HCT116 (cell line): ENCODE data around the gene KCNA3. TPM values are rescaled to one million over a fixed set of nuclear protein-coding genes. Genes with fewer than 3 reads are reported as not detected.

Source experiments
- ATAC-seq: fragments of 200-7000 bp; cut with Tn5 transposase; 2 replicates; pipeline ENCODE4 v1.9.1; 2020; ENCODE audit warnings: mild to moderate bottlenecking, moderate library complexity
- BruUV-seq: library from RNA; stranded (reverse); fragments of 400-500 nt; replicated peaks from 2 replicates; lab custom pipeline; 2021; lab: Mats Ljungman, UMichigan
- CTCF ChIA-PET: fragments of 300-600 bp; sonication (Branson Sonifier 250); formaldehyde crosslinking; loops from one replicate; lab custom pipeline; 2021; ENCODE audit warnings: antibody characterized with exemption; lab: Charles Lee
- POLR2A ChIA-PET: fragments of 300-600, 350-600 bp; sonication (Branson Sonifier 250); formaldehyde crosslinking; loops from one replicate; lab custom pipeline; 2021; ENCODE audit warnings: antibody characterized with exemption; lab: Charles Lee
- RAD21 ChIA-PET, 2 experiments: fragments of 300-600 bp; sonication (Branson Sonifier 250); formaldehyde crosslinking; loops; one replicate each; lab custom pipeline; 2023; ENCODE audit warnings: low total read pairs in 2 of 2; ENCODE audit not compliant: uncharacterized antibody in 2 of 2, unreplicated experiment in 2 of 2, low non-redundant PET in 1 of 2; lab: Charles Lee
- DNase-seq: peaks from one replicate; pipeline ENCODE4 v3.0.0-alpha.2; 2010; ENCODE audit warnings: low read depth, low spot score
- H2AFZ ChIP-seq: fragments of 200-600 bp; shearing (Covaris generic), sonication (generic); 2 replicates; pipeline ENCODE4 v1.6.1; 2017; ENCODE audit warnings: low read depth, mixed run types, mixed read lengths, antibody characterized with exemption, low read length; ENCODE audit not compliant: poor library complexity, severe bottlenecking
- H3K27ac ChIP-seq: 2 replicates; pipeline ENCODE4 v1.5.1; 2012; ENCODE audit warnings: low read depth, low read length
- H3K27me3 ChIP-seq: fragments of 200-600 bp; sonication (generic); 2 replicates; pipeline ENCODE4 v1.6.1; 2016; ENCODE audit warnings: mixed run types, low read length, mixed read lengths; ENCODE audit not compliant: insufficient read depth
- H3K36me3 ChIP-seq, 2 experiments: fragments of 200-500 bp in 1 of 2; fragments of 200-600 bp in 1 of 2; sonication (Bioruptor generic) in 1 of 2; sonication (generic) in 1 of 2; 2 replicates each; pipeline versions ENCODE4 v1.5.1 to v1.6.1; 2014 to 2016; ENCODE audit warnings: low read length in 2 of 2, inconsistent platforms in 1 of 2, mixed read lengths in 1 of 2, mixed run types in 1 of 2; ENCODE audit not compliant: insufficient read depth in 2 of 2, control insufficient read depth in 1 of 2
- H3K4me1 ChIP-seq, 2 experiments: fragments of 200-600 bp in 1 of 2; sonication (generic) in 1 of 2; 2 replicates each; pipeline versions ENCODE4 v1.5.1 to v1.6.1; 2012 to 2017; ENCODE audit warnings: low read length in 2 of 2, inconsistent platforms in 1 of 2, mild to moderate bottlenecking in 1 of 2, mixed read lengths in 1 of 2, mixed run types in 1 of 2, moderate library complexity in 1 of 2; ENCODE audit not compliant: insufficient read depth in 2 of 2, control insufficient read depth in 1 of 2
- H3K4me2 ChIP-seq: fragments of 200-600 bp; sonication (generic); 2 replicates; pipeline ENCODE4 v1.6.1; 2017; ENCODE audit warnings: mixed run types, low read length, mixed read lengths
- H3K4me3 ChIP-seq, 2 experiments: fragments of 200-600 bp in 1 of 2; sonication (generic) in 1 of 2; replicated peaks in 1 of 2; 2 replicates each; pipeline ENCODE4 v1.5.1; 2011 to 2016; ENCODE audit warnings: low read length in 2 of 2, control low read depth in 1 of 2, low read depth in 1 of 2, mild to moderate bottlenecking in 1 of 2, mixed read lengths in 1 of 2, mixed run types in 1 of 2
- H3K79me2 ChIP-seq: fragments of 200-600 bp; sonication (generic); 2 replicates; pipeline ENCODE4 v1.6.1; 2017; ENCODE audit warnings: mild to moderate bottlenecking, mixed run types, low read length, moderate library complexity, mixed read lengths; ENCODE audit not compliant: insufficient read depth
- H3K9ac ChIP-seq: fragments of 200-600 bp; sonication (generic); 2 replicates; pipeline ENCODE4 v1.6.1; 2016; ENCODE audit warnings: low read length, mixed read lengths
- H3K9me2 ChIP-seq: fragments of 200-600 bp; sonication (generic), shearing (Covaris generic); 2 replicates; pipeline ENCODE4 v1.6.1; 2017; ENCODE audit warnings: mixed run types, mild to moderate bottlenecking, moderate library complexity; ENCODE audit not compliant: insufficient read depth
- H3K9me3 ChIP-seq, 2 experiments: fragments of 200-500 bp in 1 of 2; fragments of 200-600 bp in 1 of 2; sonication (Bioruptor generic) in 1 of 2; sonication (generic) in 1 of 2; 2 replicates each; pipeline ENCODE4 v1.6.1; 2014 to 2017; ENCODE audit warnings: low read length in 2 of 2, mixed read lengths in 2 of 2, inconsistent platforms in 1 of 2, low read depth in 1 of 2, mild to moderate bottlenecking in 1 of 2, mixed run types in 1 of 2, moderate library complexity in 1 of 2; ENCODE audit not compliant: control insufficient read depth in 1 of 2, insufficient read depth in 1 of 2
- H4K20me1 ChIP-seq: fragments of 200-600 bp; sonication (generic), shearing (Covaris generic); 2 replicates; pipeline ENCODE4 v1.6.1; 2017; ENCODE audit warnings: mixed run types, mild to moderate bottlenecking, moderate library complexity; ENCODE audit not compliant: insufficient read depth
- CTCF ChIP-seq, 3 experiments: fragments of 200-600 bp in 1 of 3; sonication (generic) in 1 of 3; IDR thresholded peaks in 2 of 3; conservative IDR thresholded peaks in 1 of 3; 2 replicates each; pipeline ENCODE4 v1.5.1; 2012 to 2017; ENCODE audit warnings: low read depth in 2 of 3, low read length in 2 of 3, antibody characterized with exemption in 1 of 3, borderline replicate concordance in 1 of 3, control low read depth in 1 of 3, mild to moderate bottlenecking in 1 of 3, mixed read lengths in 1 of 3, mixed run types in 1 of 3, moderate library complexity in 1 of 3; ENCODE audit not compliant: insufficient read depth in 1 of 3
- EZH2 ChIP-seq: fragments of 200-600 bp; sonication (generic); IDR thresholded peaks from 2 replicates; pipeline ENCODE4 v1.6.1; 2017; ENCODE audit warnings: antibody characterized with exemption, mixed run types
- FOSL1 ChIP-seq: IDR thresholded peaks from 2 replicates; pipeline ENCODE4 v1.6.1; 2012; ENCODE audit warnings: low read depth
- JUND ChIP-seq: IDR thresholded peaks from 2 replicates; pipeline ENCODE4 v1.6.1; 2012
- MAX ChIP-seq: IDR thresholded peaks from 2 replicates; pipeline ENCODE4 v1.6.1; 2012
- POLR2A ChIP-seq: IDR thresholded peaks from 2 replicates; pipeline ENCODE4 v1.7.0; 2011; ENCODE audit warnings: borderline replicate concordance; ENCODE audit not compliant: insufficient read depth, insufficient read length; ENCODE audit errors: extremely low read depth
- POLR2AphosphoS5 ChIP-seq: IDR thresholded peaks from 2 replicates; pipeline ENCODE4 v1.6.1; 2011; ENCODE audit warnings: mild to moderate bottlenecking, low read depth, low read length, moderate library complexity
- REST ChIP-seq: IDR thresholded peaks from 2 replicates; pipeline ENCODE4 v1.6.1; 2012; ENCODE audit warnings: low read depth
- SIN3A ChIP-seq: IDR thresholded peaks from 2 replicates; pipeline ENCODE4 v1.6.1; 2012; ENCODE audit warnings: low read depth
- TCF7L2 ChIP-seq: IDR thresholded peaks from 2 replicates; pipeline ENCODE4 v1.7.0; 2011; ENCODE audit warnings: borderline replicate concordance, inconsistent platforms; ENCODE audit not compliant: insufficient read depth, insufficient read length; ENCODE audit errors: extremely low read depth
- YY1 ChIP-seq: IDR thresholded peaks from 2 replicates; pipeline ENCODE4 v1.6.1; 2011; ENCODE audit warnings: low read length, low read depth, moderate library complexity, mild to moderate bottlenecking; ENCODE audit not compliant: insufficient replicate concordance; ENCODE audit errors: extremely low read depth
- ZFX ChIP-seq: fragments of 450-650 bp; IDR thresholded peaks from 2 replicates; pipeline ENCODE4 v1.6.1; 2017
- ZNF274 ChIP-seq: fragments of 200-500 bp; sonication (Bioruptor generic); IDR thresholded peaks from 2 replicates; pipeline ENCODE4 v1.6.1; 2014; ENCODE audit warnings: mild to moderate bottlenecking, low read depth, low read length, inconsistent platforms
- intact Hi-C: fragments of 100-400 bp; cut with micrococcal nuclease; formaldehyde crosslinking; loops from 2 replicates; pipeline ENCODE4 v1.10.0; 2022
- total RNA-seq: library from RNA; stranded (reverse); gene quantifications from one replicate; pipeline ENCODE4 v1.2.1, GENCODE V29; 2021; ENCODE audit not compliant: unreplicated experiment
- TF ChIP-seq, protein P1 (sequence below): IDR thresholded peaks from 2 replicates; pipeline ENCODE4 v1.6.1; 2011; ENCODE audit warnings: mild to moderate bottlenecking, low read length, moderate library complexity; ENCODE audit not compliant: insufficient replicate concordance; ENCODE audit errors: extremely low read depth

Gene KCNA3
- total RNA-seq, 1 experiment from 2014 or later, result 0.07 TPM

- ATAC-seq (no peak), DNase-seq (no peak)
- BruUV-seq, result no TSS peak
- RAD21 ChIA-PET, result no interaction called here
- intact Hi-C loops, result no loop called here
- POLR2A ChIA-PET, result no interaction called here
- no peak overlapping the region for H3K4me2 ChIP-seq
- no peak overlapping the region for H3K9ac ChIP-seq
- no peak overlapping the region for H2AFZ ChIP-seq
- CTCF ChIA-PET, result no interaction called here
- peaks cover 44% of the 10 kb centered on the region for H3K27me3 ChIP-seq
- TF ChIP-seq, protein P1, sequence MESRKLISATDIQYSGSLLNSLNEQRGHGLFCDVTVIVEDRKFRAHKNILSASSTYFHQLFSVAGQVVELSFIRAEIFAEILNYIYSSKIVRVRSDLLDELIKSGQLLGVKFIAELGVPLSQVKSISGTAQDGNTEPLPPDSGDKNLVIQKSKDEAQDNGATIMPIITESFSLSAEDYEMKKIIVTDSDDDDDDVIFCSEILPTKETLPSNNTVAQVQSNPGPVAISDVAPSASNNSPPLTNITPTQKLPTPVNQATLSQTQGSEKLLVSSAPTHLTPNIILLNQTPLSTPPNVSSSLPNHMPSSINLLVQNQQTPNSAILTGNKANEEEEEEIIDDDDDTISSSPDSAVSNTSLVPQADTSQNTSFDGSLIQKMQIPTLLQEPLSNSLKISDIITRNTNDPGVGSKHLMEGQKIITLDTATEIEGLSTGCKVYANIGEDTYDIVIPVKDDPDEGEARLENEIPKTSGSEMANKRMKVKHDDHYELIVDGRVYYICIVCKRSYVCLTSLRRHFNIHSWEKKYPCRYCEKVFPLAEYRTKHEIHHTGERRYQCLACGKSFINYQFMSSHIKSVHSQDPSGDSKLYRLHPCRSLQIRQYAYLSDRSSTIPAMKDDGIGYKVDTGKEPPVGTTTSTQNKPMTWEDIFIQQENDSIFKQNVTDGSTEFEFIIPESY, result no peak
- TF ChIP-seq YY1 (no peak), TCF7L2 (no peak), POLR2AphosphoS5 (no peak), POLR2A (no peak), CTCF (IDR thresholded peaks at IDR 0.05 in 2 of 3, conservative IDR thresholded peaks at IDR 0.05 in 1 of 3; ENCODE audit: borderline replicate concordance in 1 of 3, insufficient read depth in 1 of 3, low read depth in 2 of 3, low read length in 2 of 3) (no peak), ZFX (no peak), JUND (no peak), SIN3A (no peak), REST (no peak), EZH2 (no peak), FOSL1 (no peak), MAX (no peak), ZNF274 (no peak)
- no peaks in the 10 kb centered on the region for H3K4me1 ChIP-seq
- H3K36me3 ChIP-seq, result no peaks in the 10 kb centered on the region
- no peaks in the 10 kb centered on the region for H3K9me2 ChIP-seq
- no peak overlapping the region for H3K27ac ChIP-seq
- no peaks in the 10 kb centered on the region for H4K20me1 ChIP-seq
- no peaks in the 10 kb centered on the region for H3K79me2 ChIP-seq
- H3K4me3 ChIP-seq, result no peak overlapping the region
- H3K9me3 ChIP-seq, result no peaks in the 10 kb centered on the region
Measured at GRCh38 chr1:110707232-110707631, 32.5 kb upstream of the KCNA3 start.
